ENCODE data around the gene IL19. TPM values are rescaled to one million over a fixed set of nuclear protein-coding genes. Genes with fewer than 3 reads are reported as not detected.
A peak's percentile ranks its signal among the peaks of the same experiment; 100 is the strongest.

IL19 gene
- total RNA-seq, 1 donor from 2014 or later, result not detected

DNA sequence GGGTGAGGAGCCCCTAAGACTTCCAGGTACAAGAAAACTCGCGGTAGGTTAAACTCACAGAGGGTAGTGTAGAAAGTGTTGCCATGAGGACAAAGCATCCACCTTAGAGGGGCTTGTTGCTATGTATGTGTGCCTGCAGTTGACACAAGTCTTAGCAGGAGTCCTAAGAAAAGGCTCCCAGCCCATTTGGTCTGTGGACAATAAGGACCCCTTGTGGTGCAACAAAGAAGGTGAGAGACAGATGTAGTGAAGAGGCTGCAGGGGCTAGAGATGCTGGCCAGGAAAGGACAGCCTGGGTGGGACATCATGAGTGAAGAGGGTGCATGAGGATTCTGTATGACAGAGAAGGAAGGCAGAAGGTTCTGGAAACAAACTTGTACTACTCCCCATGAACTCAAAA lies 38.0 kb downstream of the IL19 start:
- H3K27me3 Mint-ChIP-seq, result peaks cover 11% of the 10 kb centered on the region
- peak; percentile 11 for DNase-seq (ENCODE audit: low spot score, unreplicated experiment)
- TF ChIP-seq, protein P1, sequence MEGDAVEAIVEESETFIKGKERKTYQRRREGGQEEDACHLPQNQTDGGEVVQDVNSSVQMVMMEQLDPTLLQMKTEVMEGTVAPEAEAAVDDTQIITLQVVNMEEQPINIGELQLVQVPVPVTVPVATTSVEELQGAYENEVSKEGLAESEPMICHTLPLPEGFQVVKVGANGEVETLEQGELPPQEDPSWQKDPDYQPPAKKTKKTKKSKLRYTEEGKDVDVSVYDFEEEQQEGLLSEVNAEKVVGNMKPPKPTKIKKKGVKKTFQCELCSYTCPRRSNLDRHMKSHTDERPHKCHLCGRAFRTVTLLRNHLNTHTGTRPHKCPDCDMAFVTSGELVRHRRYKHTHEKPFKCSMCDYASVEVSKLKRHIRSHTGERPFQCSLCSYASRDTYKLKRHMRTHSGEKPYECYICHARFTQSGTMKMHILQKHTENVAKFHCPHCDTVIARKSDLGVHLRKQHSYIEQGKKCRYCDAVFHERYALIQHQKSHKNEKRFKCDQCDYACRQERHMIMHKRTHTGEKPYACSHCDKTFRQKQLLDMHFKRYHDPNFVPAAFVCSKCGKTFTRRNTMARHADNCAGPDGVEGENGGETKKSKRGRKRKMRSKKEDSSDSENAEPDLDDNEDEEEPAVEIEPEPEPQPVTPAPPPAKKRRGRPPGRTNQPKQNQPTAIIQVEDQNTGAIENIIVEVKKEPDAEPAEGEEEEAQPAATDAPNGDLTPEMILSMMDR (IDR thresholded peaks at IDR 0.05; ENCODE audit: unreplicated experiment), result peak; percentile 40
- no peak overlapping the region for H3K27ac Mint-ChIP-seq
- H3K4me1 Mint-ChIP-seq (ENCODE audit: low read depth), result peaks cover 7% of the 10 kb centered on the region
- H3K4me3 Mint-ChIP-seq (ENCODE audit: low read depth), result no peak overlapping the region
- peaks cover 6% of the 10 kb centered on the region for H3K9me3 Mint-ChIP-seq (ENCODE audit: low read depth)
- no peaks in the 10 kb centered on the region for H3K36me3 Mint-ChIP-seq (ENCODE audit: insufficient read depth)

DNA sequence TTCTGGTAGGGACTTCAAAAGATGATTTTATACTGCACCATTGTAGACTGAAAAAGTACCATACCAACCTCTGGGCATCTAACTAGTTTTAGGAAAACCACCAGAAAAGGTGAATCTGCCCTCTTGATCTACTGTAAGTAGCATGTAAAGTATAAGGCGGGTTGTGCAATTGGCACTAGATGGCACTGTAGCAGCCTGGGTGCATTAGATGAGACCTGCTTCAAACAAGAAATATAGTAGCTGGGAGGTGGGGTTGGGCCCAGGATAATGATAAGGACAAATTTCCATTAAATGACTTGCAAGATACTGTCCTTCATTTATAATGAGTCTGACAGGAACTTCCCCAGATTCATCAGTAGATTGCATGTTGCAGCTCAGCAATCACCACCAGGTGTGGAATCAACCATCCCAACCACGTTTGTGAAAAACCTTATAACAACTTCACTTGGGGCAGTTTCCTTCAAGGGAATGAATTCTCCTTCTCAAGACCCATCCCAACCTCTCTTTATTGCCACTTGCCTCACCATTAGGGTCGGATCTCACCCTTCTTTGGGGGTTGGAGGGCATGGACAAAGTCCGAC lies 39.0 kb downstream of the IL19 start:
- Mint-ChIP-seq H3K4me3 (ENCODE audit: low read depth) (no peak overlapping the region), H3K27me3 (peaks cover 11% of the 10 kb centered on the region), H3K27ac (no peak overlapping the region), H3K4me1 (ENCODE audit: low read depth) (peaks cover 7% of the 10 kb centered on the region), H3K9me3 (ENCODE audit: low read depth) (peaks cover 6% of the 10 kb centered on the region), H3K36me3 (ENCODE audit: insufficient read depth) (no peaks in the 10 kb centered on the region)
- TF ChIP-seq, protein P1 (IDR thresholded peaks at IDR 0.05; ENCODE audit: unreplicated experiment), result peak; percentile 28
- DNase-seq (ENCODE audit: low spot score, unreplicated experiment), result no peak

DNA sequence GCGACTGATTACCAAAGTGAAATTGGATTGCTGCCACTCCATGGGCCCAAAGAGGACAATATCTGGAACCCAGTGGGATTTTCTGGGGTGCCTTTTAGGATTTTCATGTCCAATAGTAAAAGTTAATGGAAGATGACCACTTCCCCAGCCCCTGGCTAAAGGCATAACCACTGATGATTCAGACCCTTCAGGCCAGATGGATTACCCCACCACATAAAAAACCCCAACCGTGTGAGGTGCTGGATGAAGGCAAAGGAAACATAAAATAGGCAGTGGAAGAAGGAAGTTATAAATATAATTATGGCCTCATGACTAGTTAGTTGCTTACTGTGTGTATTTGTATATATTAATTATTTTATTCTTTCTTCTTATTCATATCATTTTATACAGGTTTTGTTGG lies 41.9 kb downstream of the IL19 start:
- Mint-ChIP-seq H3K27me3 (peaks cover 5% of the 10 kb centered on the region), H3K4me3 (ENCODE audit: low read depth) (no peak overlapping the region), H3K27ac (no peak overlapping the region), H3K9me3 (ENCODE audit: low read depth) (peaks cover 6% of the 10 kb centered on the region), H3K4me1 (ENCODE audit: low read depth) (no peaks in the 10 kb centered on the region), H3K36me3 (ENCODE audit: insufficient read depth) (no peaks in the 10 kb centered on the region)
- no peak for DNase-seq (ENCODE audit: low spot score, unreplicated experiment)
- TF ChIP-seq, protein P1 (IDR thresholded peaks at IDR 0.05; ENCODE audit: unreplicated experiment), result no peak

DNA sequence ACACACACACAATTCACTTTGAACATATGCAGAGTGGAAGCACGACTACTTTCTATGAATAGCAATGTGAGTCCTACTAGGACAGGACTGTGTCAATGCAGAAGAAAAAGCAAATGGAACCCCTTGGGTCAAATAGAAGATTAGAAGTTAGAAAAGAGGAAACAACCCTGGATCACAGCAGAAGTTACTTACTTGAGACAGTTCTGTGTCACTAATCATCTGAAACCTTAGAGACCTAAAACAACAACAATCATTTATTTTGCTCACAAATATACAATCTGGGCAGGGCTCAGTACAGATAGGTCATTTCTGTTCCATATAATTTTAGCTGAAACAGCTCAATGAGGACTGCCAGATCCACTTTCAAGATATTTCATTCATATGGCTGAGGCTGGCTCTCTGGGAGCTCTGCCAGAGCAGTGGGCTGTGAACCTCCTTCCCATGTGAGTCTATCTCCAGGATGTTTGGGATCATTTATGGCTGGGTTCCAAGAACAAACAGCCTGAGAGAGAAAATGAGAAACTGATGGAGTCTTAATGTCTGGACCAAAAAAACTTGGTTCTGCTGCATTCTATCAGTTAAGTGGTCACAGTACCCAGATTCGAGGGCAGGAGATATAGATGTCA lies 44.3 kb downstream of the IL19 start:
- Mint-ChIP-seq H3K36me3 (ENCODE audit: insufficient read depth) (no peaks in the 10 kb centered on the region), H3K27ac (no peak overlapping the region), H3K4me3 (ENCODE audit: low read depth) (no peak overlapping the region), H3K9me3 (ENCODE audit: low read depth) (peaks cover 6% of the 10 kb centered on the region), H3K4me1 (ENCODE audit: low read depth) (no peaks in the 10 kb centered on the region), H3K27me3 (no peaks in the 10 kb centered on the region)
- no peak for DNase-seq (ENCODE audit: low spot score, unreplicated experiment)
- TF ChIP-seq, protein P1 (IDR thresholded peaks at IDR 0.05; ENCODE audit: unreplicated experiment), result no peak

DNA sequence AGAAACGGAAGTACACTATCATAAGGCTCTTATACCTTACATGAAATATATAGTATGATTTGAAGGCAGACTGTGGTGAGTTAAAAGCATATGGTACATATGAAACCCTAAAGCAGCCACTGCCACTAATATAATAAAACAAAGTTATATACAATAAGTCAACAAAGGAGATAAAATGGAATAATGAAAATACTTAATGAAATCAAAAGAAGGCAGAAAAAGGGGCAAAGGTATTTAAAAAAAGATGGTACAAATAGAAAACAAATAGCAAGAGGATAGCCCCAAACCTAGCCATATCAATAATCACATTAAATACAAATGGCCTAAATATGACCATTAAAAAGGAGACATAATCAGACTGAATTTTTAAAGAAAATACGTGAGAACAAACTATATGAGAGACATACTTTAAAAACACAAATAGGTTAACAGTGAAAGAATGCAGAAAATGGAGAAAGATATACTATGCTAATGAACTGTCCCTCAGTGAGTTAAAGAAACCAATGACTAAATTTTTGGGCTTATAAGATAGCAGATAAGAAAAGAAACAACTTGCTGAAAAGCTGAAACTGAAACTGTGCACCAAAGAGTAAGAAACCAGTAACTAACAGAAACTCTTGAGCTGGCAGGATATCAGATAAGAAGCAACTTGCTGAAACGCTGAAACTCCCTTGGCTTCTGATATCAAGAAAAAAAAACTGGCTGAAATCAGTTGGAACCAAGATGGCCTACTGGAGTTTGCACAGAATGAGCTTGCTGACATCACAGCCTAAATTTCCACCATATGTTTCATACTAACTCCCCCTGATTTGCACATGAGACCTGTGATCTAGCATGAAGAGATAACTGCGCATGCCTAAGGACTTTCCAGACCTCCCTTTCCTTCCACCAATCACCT lies 46.1 kb downstream of the IL19 start:
- TF ChIP-seq, protein P1 (IDR thresholded peaks at IDR 0.05; ENCODE audit: unreplicated experiment), result no peak
- Mint-ChIP-seq H3K9me3 (ENCODE audit: low read depth) (peaks cover 6% of the 10 kb centered on the region), H3K4me3 (ENCODE audit: low read depth) (no peak overlapping the region), H3K27me3 (no peaks in the 10 kb centered on the region), H3K27ac (no peak overlapping the region), H3K4me1 (ENCODE audit: low read depth) (no peaks in the 10 kb centered on the region), H3K36me3 (ENCODE audit: insufficient read depth) (no peaks in the 10 kb centered on the region)
- DNase-seq (ENCODE audit: low spot score, unreplicated experiment), result no peak
